Measurements from ENCODE around the gene LRRC73.

GRCh38 chr6:43516697-43517504 lies 6.8 kb upstream of the LRRC73 start, which contains the start of the genes POLR1C and YIPF3:
- TF ChIP-seq EZH2phosphoT487 (IDR thresholded peaks at IDR 0.05; ENCODE audit: low read length): no peak
- TF ChIP-seq CTCF (IDR thresholded peaks at IDR 0.05; ENCODE audit: low read length): no peak

Measured in MM.1S (cell line).